Spleen (tissue), 11 donors: ENCODE results near the gene APBA3. TPM values are rescaled to one million over a fixed set of nuclear protein-coding genes. Genes with fewer than 3 reads are reported as not detected.

Experiments
- DNase-seq: peaks from one replicate; pipeline ENCODE4 v3.0.0-alpha.2; 2020
- H3K27ac ChIP-seq, 8 donors: fragments of 200-600 bp; sonication (generic) in 7 of 8; 1 replicate in 4 of 8; 2 replicates in 4 of 8; pipeline versions ENCODE4 v1.5.0 to v1.8.0; 2016 to 2021; ENCODE audit warnings: inconsistent platforms in 4 of 8, mild to moderate bottlenecking in 4 of 8, moderate library complexity in 1 of 8
- H3K27me3 ChIP-seq, 7 donors: fragments of 200-600 bp; sonication (generic) in 6 of 7; replicated peaks in 1 of 7; 1 replicate in 4 of 7; 2 replicates in 3 of 7; pipeline versions ENCODE4 v1.5.0 to v1.8.0; 2016 to 2021; ENCODE audit warnings: inconsistent platforms in 3 of 7, mild to moderate bottlenecking in 1 of 7
- H3K36me3 ChIP-seq, 6 donors: fragments of 200-600 bp; sonication (generic) in 5 of 6; 1 replicate in 4 of 6; 2 replicates in 2 of 6; pipeline versions ENCODE4 v1.5.0 to v1.8.0; 2016 to 2021; ENCODE audit warnings: inconsistent platforms in 2 of 6
- H3K4me1 ChIP-seq, 6 donors: fragments of 200-600 bp; sonication (generic) in 5 of 6; 1 replicate in 3 of 6; 2 replicates in 3 of 6; pipeline versions ENCODE4 v1.5.0 to v1.8.0; 2016 to 2021; ENCODE audit warnings: inconsistent platforms in 3 of 6
- H3K4me3 ChIP-seq, 8 donors: fragments of 200-600 bp; sonication (generic) in 7 of 8; 1 replicate in 4 of 8; 2 replicates in 4 of 8; pipeline versions ENCODE4 v1.5.0 to v1.8.0; 2016 to 2021; ENCODE audit warnings: inconsistent platforms in 4 of 8, mild to moderate bottlenecking in 4 of 8, moderate library complexity in 2 of 8
- H3K9me3 ChIP-seq, 8 donors: fragments of 200-600 bp; sonication (generic) in 7 of 8; 1 replicate in 4 of 8; 2 replicates in 4 of 8; pipeline versions ENCODE4 v1.5.0 to v1.8.0; 2016 to 2021; ENCODE audit warnings: inconsistent platforms in 4 of 8
- CTCF ChIP-seq, 11 experiments: fragments of 200-600 bp in 7 of 11; fragments of 450-650 bp in 4 of 11; sonication (generic) in 4 of 11; IDR thresholded peaks in 8 of 11; conservative IDR thresholded peaks in 3 of 11; 1 replicate in 7 of 11; 2 replicates in 4 of 11; pipeline versions ENCODE4 v1.4.0 to v1.8.0; 2016 to 2021; ENCODE audit warnings: antibody characterized with exemption in 11 of 11, inconsistent platforms in 4 of 11, mild to moderate bottlenecking in 1 of 11
- POLR2A ChIP-seq, 3 donors: fragments of 450-650 bp; IDR thresholded peaks; one replicate each; pipeline ENCODE4 v1.5.1; 2017; ENCODE audit warnings: antibody characterized with exemption in 3 of 3, mild to moderate bottlenecking in 1 of 3
- POLR2AphosphoS5 ChIP-seq, 3 donors: sonication (generic); formaldehyde crosslinking; IDR thresholded peaks; one replicate each; pipeline ENCODE4 v1.5.1; 2017; ENCODE audit warnings: antibody characterized with exemption in 3 of 3
- WGBS, 5 donors: extraction: QIAGEN DNeasy Blood & Tissue Kit in 3 of 5; methylation state at CpG; one replicate each; pipeline versions ENCODE4 v1.1.5 to v1.1.7; 2013 to 2018; 5-methylcytosine and 5-hydroxymethylcytosine counted together
- intact Hi-C: fragments of 100-400 bp; cut with DNase I; formaldehyde crosslinking; loops from one replicate; pipeline ENCODE4 v1.15.0; 2023; ENCODE audit warnings: low total_unique reads
- polyA plus RNA-seq, 3 donors: library from polyadenylated mRNA; stranded (reverse); fragments of 200-250 nt; gene quantifications; one replicate each; pipeline ENCODE4 v1.2.1, GENCODE V29; 2013
- total RNA-seq, 7 donors: library from RNA; depleted of rRNA in 3 of 7; stranded (reverse); fragments of >200 nt in 3 of 7; fragmentation: NEBNext Ultra II Directional in 4 of 7; extraction: Animal tissue kit (Norgen Biotek cat#: 25700) in 4 of 7; gene quantifications; one replicate each; pipeline versions ENCODE4 v1.1.0 to v1.2.1, GENCODE V29; 2016 to 2021
- donor health status: healthy with polysubstance abuse.
- donor health status: DM: no; HTN: no; CAD: no; lungs with moderate emphysema.
- donor health status: DM: no; HTN: no; CAD: no.
- donor health status: Bipolar disorder and iron deficiency.
- donor health status: healthy.
- donor health status: DM: no; HTN: no; CAD: no.
- donor health status: DM: yes; HTN: yes; CAD: no.

Gene APBA3
- total and polyA plus RNA-seq, 10 donors: 17.1 to 37.1 (median 31.9) TPM

DNA sequence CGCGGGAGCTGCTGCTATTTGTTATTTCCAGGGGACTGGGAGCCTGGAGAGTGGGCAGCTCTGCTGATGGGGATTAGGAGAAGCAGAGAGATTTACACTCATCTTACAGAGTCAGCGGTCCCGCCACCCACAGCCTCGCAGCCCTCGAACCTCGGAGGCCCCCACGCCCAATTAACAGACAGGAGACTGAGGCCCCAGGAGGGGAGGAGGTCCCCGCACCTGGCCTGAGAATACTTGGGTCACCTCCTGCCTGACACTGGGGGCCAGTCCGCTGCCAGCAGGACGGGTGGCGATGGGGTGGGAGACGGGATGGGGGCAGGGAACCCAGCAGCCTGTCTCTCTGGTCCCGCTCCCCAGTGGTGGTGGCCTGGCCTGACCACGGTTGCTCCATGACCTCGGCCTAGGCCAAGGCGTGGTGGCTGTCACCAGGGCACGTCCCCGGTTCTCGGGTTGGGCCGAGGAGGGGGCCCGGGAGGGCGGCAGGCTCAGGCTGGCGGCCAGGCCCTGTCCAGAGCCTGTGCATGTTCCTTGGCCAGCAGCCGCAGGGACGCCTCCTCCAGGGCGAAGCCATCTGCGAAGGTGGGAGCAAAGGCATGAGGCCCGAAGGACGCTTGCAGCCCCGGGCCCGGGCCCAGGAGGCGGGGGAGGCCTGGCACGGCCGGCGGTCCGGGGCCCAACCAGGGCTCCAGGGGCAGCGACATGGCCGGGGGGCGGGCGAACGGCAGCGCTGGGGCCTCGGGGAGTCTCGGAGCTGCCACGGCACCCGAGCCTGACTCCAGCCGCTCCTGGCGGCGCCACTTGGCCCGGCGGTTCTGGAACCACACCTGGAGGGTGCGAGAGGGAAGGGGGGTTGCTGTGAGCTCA lies 8.9 kb upstream of the APBA3 start:
- 88 to 91% (median 88%) methylated on average over 42 to 53 of the region's 53 CpGs for WGBS, 5 donors

GRCh38 chr19:3769494-3769893 lies 8.0 kb upstream of the APBA3 start:
- Histone ChIP-seq H3K4me3 (no peak overlapping the region), H3K27me3 (no peaks in the 10 kb centered on the region), H3K9me3 (no peaks in the 10 kb centered on the region), H3K4me1 (peaks cover 0 to 15% (median 2%) of the 10 kb centered on the region in 6 donors), H3K27ac (no peak overlapping the region), H3K36me3 (peaks cover 0 to 56% (median 44%) of the 10 kb centered on the region in 6 donors)
- 89 to 94% (median 92%) methylated on average over 2 to 17 of the region's 17 CpGs for WGBS, 5 donors
- no peak for DNase-seq
- TF ChIP-seq POLR2A (IDR thresholded peaks at IDR 0.05) (no peak), POLR2AphosphoS5 (IDR thresholded peaks at IDR 0.05) (no peak), CTCF (IDR thresholded peaks at IDR 0.05 in 8 of 11, conservative IDR thresholded peaks at IDR 0.05 in 3 of 11) (no peak)
- intact Hi-C loops: no loop called here

More for the DNA sequence above, 8.9 kb upstream of the APBA3 start:
- peaks cover 0 to 51% (median 39%) of the 10 kb centered on the region in 6 donors for H3K36me3 ChIP-seq
- H3K4me3 ChIP-seq: no peak overlapping the region
- no peak for DNase-seq
- no peaks in the 10 kb centered on the region for H3K27me3 ChIP-seq
- peaks cover 0 to 15% (median 2%) of the 10 kb centered on the region in 6 donors for H3K4me1 ChIP-seq
- intact Hi-C loops: loop anchor here (10.0 kb wide), 1 partner anchor 54 kb away; no protein-coding TSS in a partner anchor
- H3K9me3 ChIP-seq: no peaks in the 10 kb centered on the region
- no peak overlapping the region for H3K27ac ChIP-seq
- TF ChIP-seq CTCF (IDR thresholded peaks at IDR 0.05 in 8 of 11, conservative IDR thresholded peaks at IDR 0.05 in 3 of 11) (no peak), POLR2AphosphoS5 (IDR thresholded peaks at IDR 0.05) (peak in 1 of 3 donors; percentile 22), POLR2A (IDR thresholded peaks at IDR 0.05) (no peak)

GRCh38 chr19:3768748-3769099 lies 7.2 kb upstream of the APBA3 start:
- no peak for DNase-seq
- no peaks in the 10 kb centered on the region for H3K27me3 ChIP-seq
- no peaks in the 10 kb centered on the region for H3K9me3 ChIP-seq
- no peak overlapping the region for H3K27ac ChIP-seq
- H3K4me1 ChIP-seq: peaks cover 1 to 22% (median 7%) of the 10 kb centered on the region in 6 donors
- H3K4me3 ChIP-seq: no peak overlapping the region
- intact Hi-C loops: no loop called here
- no peak for TF ChIP-seq POLR2A (IDR thresholded peaks at IDR 0.05)
- no peak for TF ChIP-seq CTCF (IDR thresholded peaks at IDR 0.05 in 8 of 11, conservative IDR thresholded peaks at IDR 0.05 in 3 of 11)
- TF ChIP-seq POLR2AphosphoS5 (IDR thresholded peaks at IDR 0.05): no peak
- H3K36me3 ChIP-seq: peaks cover 0 to 56% (median 44%) of the 10 kb centered on the region in 6 donors
- WGBS, 5 donors: 88 to 97% (median 94%) methylated on average over 7 of the region's 7 CpGs

- 83 to 93% (median 90%) methylated on average over 16 to 25 of the region's 25 CpGs for WGBS, 5 donors
Observed at GRCh38 chr19:3768015-3768747, 6.7 kb upstream of the APBA3 start.

More at GRCh38 chr19:3768015-3768747, 6.7 kb upstream of the APBA3 start:
- no peak overlapping the region for H3K4me3 ChIP-seq
- no peak for TF ChIP-seq POLR2A (IDR thresholded peaks at IDR 0.05)
- TF ChIP-seq CTCF (IDR thresholded peaks at IDR 0.05 in 8 of 11, conservative IDR thresholded peaks at IDR 0.05 in 3 of 11): no peak
- TF ChIP-seq POLR2AphosphoS5 (IDR thresholded peaks at IDR 0.05): no peak
- peaks cover 0 to 56% (median 44%) of the 10 kb centered on the region in 6 donors for H3K36me3 ChIP-seq
- peaks cover 7 to 28% (median 12%) of the 10 kb centered on the region in 6 donors for H3K4me1 ChIP-seq
- no peak overlapping the region for H3K27ac ChIP-seq
- H3K9me3 ChIP-seq: no peaks in the 10 kb centered on the region
- intact Hi-C loops: no loop called here
- no peak for DNase-seq
- no peaks in the 10 kb centered on the region for H3K27me3 ChIP-seq
